Caco-2 (cell line): ENCODE data around the gene ABCA13. TPM values are rescaled to one million over a fixed set of nuclear protein-coding genes. Genes with fewer than 3 reads are reported as not detected.

ENCODE experiments used
- BruUV-seq: library from RNA; stranded (reverse); fragments of 400-500 nt; replicated peaks from 2 replicates; lab custom pipeline; 2021; lab: Mats Ljungman, UMichigan
- CTCF ChIA-PET: fragments of 300-600 bp; sonication (Branson Sonifier 250); formaldehyde crosslinking; loops from one replicate; lab custom pipeline; 2022; ENCODE audit warnings: antibody characterized with exemption; lab: Charles Lee
- POLR2A ChIA-PET: fragments of 300-600 bp; sonication (Branson Sonifier 250); formaldehyde crosslinking; loops from one replicate; lab custom pipeline; 2022; ENCODE audit warnings: antibody characterized with exemption; lab: Charles Lee
- DNase-seq, 2 experiments: peaks; one replicate each; pipeline versions ENCODE4 v3.0.0 to v3.0.0-alpha.2; 2020 to 2022
- H3K27me3 ChIP-seq: replicated peaks from 2 replicates; pipeline ENCODE4 v1.6.0; 2011; ENCODE audit warnings: low read length; ENCODE audit not compliant: control insufficient read depth, insufficient read depth
- H3K36me3 ChIP-seq: 2 replicates; pipeline ENCODE4 v1.5.1; 2011; ENCODE audit warnings: low read length; ENCODE audit not compliant: control insufficient read depth, insufficient read depth
- H3K4me1 ChIP-seq: fragments of 250-450 bp; sonication (Bioruptor Pico); 2 replicates; pipeline ENCODE4 v1.5.1; 2020; ENCODE audit warnings: mild to moderate bottlenecking
- H3K4me3 ChIP-seq: 2 replicates; pipeline ENCODE4 v1.5.1; 2011; ENCODE audit warnings: low read depth, mild to moderate bottlenecking, control low read depth, low read length
- H3K9me3 ChIP-seq: fragments of 250-450 bp; sonication (Bioruptor Pico); 2 replicates; pipeline ENCODE4 v1.5.1; 2020; ENCODE audit warnings: mild to moderate bottlenecking, moderate library complexity
- H3K27ac Mint-ChIP-seq: one replicate; pipeline ENCODE4 v1.8.0; 2022; ENCODE audit warnings: mixed read lengths; ENCODE audit not compliant: unreplicated experiment
- H3K27me3 Mint-ChIP-seq: one replicate; pipeline ENCODE4 v1.8.0; 2022; ENCODE audit warnings: mixed read lengths; ENCODE audit not compliant: insufficient read depth, unreplicated experiment
- H3K36me3 Mint-ChIP-seq: one replicate; pipeline ENCODE4 v1.8.0; 2022; ENCODE audit warnings: mild to moderate bottlenecking, mixed read lengths; ENCODE audit not compliant: insufficient read depth, unreplicated experiment
- H3K4me1 Mint-ChIP-seq: one replicate; pipeline ENCODE4 v1.8.0; 2022; ENCODE audit warnings: low read depth, mixed read lengths; ENCODE audit not compliant: unreplicated experiment
- H3K4me3 Mint-ChIP-seq: one replicate; pipeline ENCODE4 v1.8.0; 2022; ENCODE audit warnings: mild to moderate bottlenecking, moderate library complexity, mixed read lengths; ENCODE audit not compliant: unreplicated experiment
- H3K9me3 Mint-ChIP-seq: one replicate; pipeline ENCODE4 v1.8.0; 2022; ENCODE audit warnings: mixed read lengths; ENCODE audit not compliant: unreplicated experiment
- intact Hi-C: fragments of 100-400 bp; cut with micrococcal nuclease; formaldehyde crosslinking; loops from one replicate; pipeline ENCODE4 v1.10.0; 2022; ENCODE audit not compliant: unreplicated experiment
- total RNA-seq: library from RNA; stranded (reverse); gene quantifications from 2 replicates; pipeline ENCODE4 v1.2.3, GENCODE V29; 2022
- TF ChIP-seq, protein P1 (sequence below), 2 experiments: fragments of 200-600 bp in 1 of 2; IDR thresholded peaks; 1 replicate in 1 of 2; 2 replicates in 1 of 2; pipeline versions ENCODE4 v1.5.1 to v1.8.0; 2011 to 2022; ENCODE audit warnings: antibody characterized with exemption in 1 of 2, control low read depth in 1 of 2, inconsistent platforms in 1 of 2, low read depth in 1 of 2, low read length in 1 of 2, mild to moderate bottlenecking in 1 of 2, moderate library complexity in 1 of 2; ENCODE audit not compliant: insufficient read depth in 1 of 2, severe bottlenecking in 1 of 2, unreplicated experiment in 1 of 2

Gene ABCA13
- total RNA-seq, 1 experiment from 2014 or later = 0.07 TPM

DNA sequence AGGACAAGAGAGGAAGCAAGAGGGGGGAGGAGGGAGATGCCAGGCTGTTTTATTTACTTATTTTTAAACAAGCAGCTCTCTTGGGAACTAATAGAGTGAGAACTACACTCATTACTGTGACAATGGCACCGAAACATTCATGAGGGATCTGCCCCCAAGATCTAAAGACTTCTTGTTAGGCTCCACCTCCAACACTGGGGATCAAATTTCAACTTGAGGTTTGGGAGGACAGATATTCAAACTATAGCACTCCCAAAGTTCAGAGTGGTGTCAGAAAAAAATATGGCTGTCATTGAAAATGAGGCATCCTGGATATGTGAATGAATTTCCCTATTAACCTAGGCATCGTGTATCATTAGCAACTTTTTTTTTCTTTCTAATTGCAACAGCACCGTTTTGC, 145.5 kb downstream of the ABCA13 start:
- Mint-ChIP-seq H3K27me3 (peaks cover 4% of the 10 kb centered on the region), H3K36me3 (no peaks in the 10 kb centered on the region), H3K9me3 (no peaks in the 10 kb centered on the region), H3K4me3 (no peak overlapping the region), H3K27ac (no peak overlapping the region), H3K4me1 (no peaks in the 10 kb centered on the region)
- BruUV-seq = no TSS peak
- H3K4me1 ChIP-seq = no peaks in the 10 kb centered on the region
- TF ChIP-seq, protein P1, sequence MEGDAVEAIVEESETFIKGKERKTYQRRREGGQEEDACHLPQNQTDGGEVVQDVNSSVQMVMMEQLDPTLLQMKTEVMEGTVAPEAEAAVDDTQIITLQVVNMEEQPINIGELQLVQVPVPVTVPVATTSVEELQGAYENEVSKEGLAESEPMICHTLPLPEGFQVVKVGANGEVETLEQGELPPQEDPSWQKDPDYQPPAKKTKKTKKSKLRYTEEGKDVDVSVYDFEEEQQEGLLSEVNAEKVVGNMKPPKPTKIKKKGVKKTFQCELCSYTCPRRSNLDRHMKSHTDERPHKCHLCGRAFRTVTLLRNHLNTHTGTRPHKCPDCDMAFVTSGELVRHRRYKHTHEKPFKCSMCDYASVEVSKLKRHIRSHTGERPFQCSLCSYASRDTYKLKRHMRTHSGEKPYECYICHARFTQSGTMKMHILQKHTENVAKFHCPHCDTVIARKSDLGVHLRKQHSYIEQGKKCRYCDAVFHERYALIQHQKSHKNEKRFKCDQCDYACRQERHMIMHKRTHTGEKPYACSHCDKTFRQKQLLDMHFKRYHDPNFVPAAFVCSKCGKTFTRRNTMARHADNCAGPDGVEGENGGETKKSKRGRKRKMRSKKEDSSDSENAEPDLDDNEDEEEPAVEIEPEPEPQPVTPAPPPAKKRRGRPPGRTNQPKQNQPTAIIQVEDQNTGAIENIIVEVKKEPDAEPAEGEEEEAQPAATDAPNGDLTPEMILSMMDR (IDR thresholded peaks at IDR 0.05; ENCODE audit: insufficient read depth in 1 of 2, low read depth in 1 of 2, low read length in 1 of 2, severe bottlenecking in 1 of 2, unreplicated experiment in 1 of 2) = no peak
- H3K36me3 ChIP-seq = no peaks in the 10 kb centered on the region
- 0 out of 2 replicates have a peak, but pooled peaks cover 5% of the 10 kb centered on the region for H3K9me3 ChIP-seq
- POLR2A ChIA-PET = no interaction called here
- no peak overlapping the region for H3K4me3 ChIP-seq
- CTCF ChIA-PET = no interaction called here
- intact Hi-C loops = no loop called here
- no peaks in the 10 kb centered on the region; the same call in 1 of the 2 replicates for H3K27me3 ChIP-seq
- no peak for DNase-seq

DNA sequence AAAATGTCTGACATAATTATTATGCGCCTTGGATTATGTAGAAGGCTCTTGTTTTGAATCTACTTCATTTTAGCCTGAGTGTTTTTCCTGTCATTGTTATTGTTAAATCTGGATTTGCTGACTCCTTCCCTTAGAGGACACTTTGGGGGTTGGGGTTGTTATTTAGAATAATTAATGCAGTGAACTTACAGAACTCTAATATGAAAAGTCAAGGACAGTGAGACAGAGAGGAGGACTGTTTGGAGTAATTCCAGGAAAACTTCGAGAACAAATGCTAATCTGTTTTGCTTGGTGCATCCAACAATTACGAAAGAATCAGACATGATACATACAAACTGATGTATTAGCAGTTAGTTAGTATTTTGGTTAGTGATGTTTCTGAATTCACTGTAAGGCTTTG, 146.1 kb downstream of the ABCA13 start:
- intact Hi-C loops = no loop called here
- Mint-ChIP-seq H3K4me3 (no peak overlapping the region), H3K36me3 (no peaks in the 10 kb centered on the region), H3K9me3 (no peaks in the 10 kb centered on the region), H3K27me3 (peaks cover 4% of the 10 kb centered on the region), H3K27ac (no peak overlapping the region), H3K4me1 (no peaks in the 10 kb centered on the region)
- no peak overlapping the region for H3K4me3 ChIP-seq
- no peaks in the 10 kb centered on the region; the same call in 1 of the 2 replicates for H3K27me3 ChIP-seq
- CTCF ChIA-PET = no interaction called here
- 0 out of 2 replicates have a peak, but pooled peaks cover 5% of the 10 kb centered on the region for H3K9me3 ChIP-seq
- H3K36me3 ChIP-seq = no peaks in the 10 kb centered on the region
- TF ChIP-seq, protein P1 (IDR thresholded peaks at IDR 0.05; ENCODE audit: insufficient read depth in 1 of 2, low read depth in 1 of 2, low read length in 1 of 2, severe bottlenecking in 1 of 2, unreplicated experiment in 1 of 2) = no peak
- H3K4me1 ChIP-seq = no peaks in the 10 kb centered on the region
- no TSS peak for BruUV-seq
- no peak for DNase-seq
- POLR2A ChIA-PET = no interaction called here

DNA sequence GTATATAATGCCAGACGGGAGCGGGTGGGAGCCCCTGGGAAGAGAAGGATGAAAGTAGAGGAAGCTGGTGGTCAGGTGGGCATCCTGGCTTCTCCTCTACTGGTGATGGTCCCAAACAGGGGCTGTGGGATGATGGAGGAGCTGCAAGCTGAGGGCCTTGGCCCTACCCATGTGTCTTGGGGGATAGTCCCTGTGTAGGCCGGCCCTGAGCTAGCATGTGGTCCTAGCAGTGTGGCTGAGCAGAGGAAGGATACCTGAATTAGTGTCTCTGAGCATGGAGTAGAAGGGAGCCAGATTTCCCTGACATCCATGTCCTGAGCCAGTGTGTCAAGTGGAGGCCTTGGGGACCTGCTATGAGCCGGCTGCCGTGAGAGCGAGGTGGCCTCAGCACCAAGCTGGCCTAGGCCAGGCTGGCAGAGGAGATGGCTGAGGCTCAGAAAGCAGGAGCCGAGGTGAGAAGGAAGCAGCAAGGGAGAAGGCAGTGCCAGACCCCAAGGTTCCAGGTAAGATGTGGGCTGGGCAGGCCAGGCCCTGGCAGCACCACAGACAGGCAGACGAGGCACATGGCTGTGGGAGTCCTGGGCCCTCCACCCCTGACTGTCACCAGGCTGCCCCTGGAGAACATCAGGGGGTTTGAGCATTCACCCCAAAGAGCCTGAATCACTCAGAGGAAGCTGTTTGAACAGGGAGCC, 150.2 kb downstream of the ABCA13 start:
- intact Hi-C loops = no loop called here
- H3K27me3 ChIP-seq = no peaks in the 10 kb centered on the region; the same call in 1 of the 2 replicates
- H3K36me3 ChIP-seq = no peaks in the 10 kb centered on the region
- H3K27ac Mint-ChIP-seq = no peak overlapping the region
- H3K4me3 ChIP-seq = no peak overlapping the region
- peaks cover 6% of the 10 kb centered on the region for H3K27me3 Mint-ChIP-seq
- no peak overlapping the region for H3K4me3 Mint-ChIP-seq
- H3K4me1 Mint-ChIP-seq = no peaks in the 10 kb centered on the region
- ChIA-PET POLR2A (no interaction called here), CTCF (no interaction called here)
- no peaks in the 10 kb centered on the region for H3K9me3 Mint-ChIP-seq
- no peaks in the 10 kb centered on the region for H3K36me3 Mint-ChIP-seq
- no peaks in the 10 kb centered on the region for H3K4me1 ChIP-seq
- no peak for DNase-seq
- H3K9me3 ChIP-seq = no peaks in the 10 kb centered on the region; the same call in 1 of the 2 replicates
- TF ChIP-seq, protein P1 (IDR thresholded peaks at IDR 0.05; ENCODE audit: insufficient read depth in 1 of 2, low read depth in 1 of 2, low read length in 1 of 2, severe bottlenecking in 1 of 2, unreplicated experiment in 1 of 2) = no peak
- no TSS peak for BruUV-seq
